Uterus (tissue), 2 donors: ENCODE results near the gene FADS3.

Source experiments
- POLR2A ChIP-seq, 2 donors: fragments of 450-650 bp; IDR thresholded peaks; one replicate each; pipeline ENCODE4 v1.6.1; 2016; ENCODE audit warnings: antibody characterized with exemption in 2 of 2, mild to moderate bottlenecking in 1 of 2, moderate library complexity in 1 of 2
- TF ChIP-seq, protein P1 (sequence below), 4 experiments: fragments of 200-600 bp in 2 of 4; fragments of 450-650 bp in 2 of 4; sonication (generic) in 2 of 4; IDR thresholded peaks; one replicate each; pipeline ENCODE4 v1.5.1; 2016 to 2019; ENCODE audit warnings: antibody characterized with exemption in 4 of 4, mild to moderate bottlenecking in 2 of 4, moderate library complexity in 1 of 4

DNA sequence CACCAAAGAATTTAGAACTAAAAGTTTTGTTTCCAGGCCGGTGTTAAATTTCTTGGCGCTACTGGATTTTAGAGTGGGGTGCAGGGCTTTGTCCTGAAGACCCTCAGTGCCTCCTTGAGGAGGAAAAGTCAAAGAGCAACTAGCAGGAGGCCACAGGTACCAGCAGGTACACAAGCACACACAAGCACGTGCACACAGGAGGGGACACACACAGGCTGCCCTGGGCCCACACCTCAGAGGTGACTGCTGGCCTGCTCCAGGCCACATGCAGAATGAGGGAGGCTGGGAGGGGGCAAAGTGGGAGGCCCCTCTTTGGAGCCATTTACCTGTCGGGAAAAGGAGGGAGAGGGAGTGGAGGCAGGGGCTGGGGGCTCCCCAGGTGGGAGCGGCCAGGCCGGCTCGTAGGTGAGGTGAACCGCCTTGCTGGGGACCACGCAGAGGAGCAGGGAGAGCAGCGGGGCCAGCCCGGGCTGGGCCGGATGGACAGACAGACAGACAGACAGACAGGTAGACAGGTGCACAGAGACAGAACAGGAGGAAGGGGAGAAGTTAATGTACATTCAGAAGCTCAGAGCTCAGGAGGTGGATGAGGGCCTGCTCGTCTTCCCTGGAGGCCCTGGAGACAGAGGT is 13.8 kb upstream of the FADS3 start:
- TF ChIP-seq, protein P1, sequence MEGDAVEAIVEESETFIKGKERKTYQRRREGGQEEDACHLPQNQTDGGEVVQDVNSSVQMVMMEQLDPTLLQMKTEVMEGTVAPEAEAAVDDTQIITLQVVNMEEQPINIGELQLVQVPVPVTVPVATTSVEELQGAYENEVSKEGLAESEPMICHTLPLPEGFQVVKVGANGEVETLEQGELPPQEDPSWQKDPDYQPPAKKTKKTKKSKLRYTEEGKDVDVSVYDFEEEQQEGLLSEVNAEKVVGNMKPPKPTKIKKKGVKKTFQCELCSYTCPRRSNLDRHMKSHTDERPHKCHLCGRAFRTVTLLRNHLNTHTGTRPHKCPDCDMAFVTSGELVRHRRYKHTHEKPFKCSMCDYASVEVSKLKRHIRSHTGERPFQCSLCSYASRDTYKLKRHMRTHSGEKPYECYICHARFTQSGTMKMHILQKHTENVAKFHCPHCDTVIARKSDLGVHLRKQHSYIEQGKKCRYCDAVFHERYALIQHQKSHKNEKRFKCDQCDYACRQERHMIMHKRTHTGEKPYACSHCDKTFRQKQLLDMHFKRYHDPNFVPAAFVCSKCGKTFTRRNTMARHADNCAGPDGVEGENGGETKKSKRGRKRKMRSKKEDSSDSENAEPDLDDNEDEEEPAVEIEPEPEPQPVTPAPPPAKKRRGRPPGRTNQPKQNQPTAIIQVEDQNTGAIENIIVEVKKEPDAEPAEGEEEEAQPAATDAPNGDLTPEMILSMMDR (IDR thresholded peaks at IDR 0.05), result no peak
- TF ChIP-seq POLR2A (IDR thresholded peaks at IDR 0.05), result no peak
